WTC11 (cell line): ENCODE data around the gene C6orf47. TPM values are rescaled to one million over a fixed set of nuclear protein-coding genes. Genes with fewer than 3 reads are reported as not detected.

Experiments used
- microRNA-seq: library from miRNA; unstranded; fragments of <30 nt; microRNA quantifications from one replicate; pipeline ENCODE4 v1.2.0, GENCODE V29; 2022; ENCODE audit warnings: borderline number of aligned reads
- total RNA-seq: library from RNA; stranded (reverse); gene quantifications from 3 replicates; pipeline ENCODE4 v1.2.3, GENCODE V29; 2021

Gene C6orf47
- total RNA-seq, 1 experiment from 2014 or later = 16.3 TPM

Small RNAs within 50 kb of the gene (microRNA-seq; reads per million reads assigned to microRNA genes)
- not detected for gene MIR4646
- gene MIR6832 = not detected

Other genes with a start within 250 kb of the C6orf47 start
- gene MICB, start 162.6 kb downstream of the C6orf47 start, total RNA-seq = 26.9 to 37.0 TPM (median 27.0 TPM) in 3 replicates
- gene MCCD1, start 131.8 kb downstream of the C6orf47 start, total RNA-seq = not detected in 3 replicates
- 704 to 738 TPM (median 712 TPM) in 3 replicates for gene DDX39B, start 118.8 kb downstream of the C6orf47 start, total RNA-seq
- gene ATP6V1G2, start 114.2 kb downstream of the C6orf47 start, total RNA-seq = 2.7 to 4.1 TPM (median 4.0 TPM) in 3 replicates
- gene NFKBIL1, start 113.2 kb downstream of the C6orf47 start, total RNA-seq = 14.9 to 19.5 TPM (median 17.1 TPM) in 3 replicates
- gene LTA, start 88.5 kb downstream of the C6orf47 start, total RNA-seq = 0.46 to 1.2 TPM (median 0.87 TPM) in 3 replicates
- gene TNF, start 85.2 kb downstream of the C6orf47 start, total RNA-seq = 0.23 to 0.46 TPM (median 0.31 TPM) in 3 replicates
- 1.0 to 1.5 TPM (median 1.3 TPM) in 3 replicates for gene LTB, start 78.4 kb downstream of the C6orf47 start, total RNA-seq
- gene LST1, start 74.5 kb downstream of the C6orf47 start, total RNA-seq = 0.34 to 0.66 TPM in 2 of 3 replicates, not detected in the other
- not detected in 3 replicates for gene NCR3, start 67.8 kb downstream of the C6orf47 start, total RNA-seq
- 5.4 to 8.5 TPM (median 7.1 TPM) in 3 replicates for gene AIF1, start 45.5 kb downstream of the C6orf47 start, total RNA-seq
- gene PRRC2A, start 40.1 kb downstream of the C6orf47 start, total RNA-seq = 372 to 381 TPM (median 373 TPM) in 3 replicates
- gene BAG6, start 8.1 kb downstream of the C6orf47 start, total RNA-seq = 366 to 410 TPM (median 396 TPM) in 3 replicates
- 3.5 to 4.6 TPM (median 4.3 TPM) in 3 replicates for gene APOM, start 4.9 kb downstream of the C6orf47 start, total RNA-seq
- 24.3 to 29.1 TPM (median 26.4 TPM) in 3 replicates for gene GPANK1, start 4.2 kb upstream of the C6orf47 start, total RNA-seq
- 153 to 183 TPM (median 161 TPM) in 3 replicates for gene CSNK2B, start 5.3 kb upstream of the C6orf47 start, total RNA-seq
- 10.7 to 15.7 TPM (median 11.0 TPM) in 3 replicates for gene LY6G5B, start 9.2 kb upstream of the C6orf47 start, total RNA-seq
- gene LY6G5C, start 20.3 kb upstream of the C6orf47 start, total RNA-seq = 0.98 to 1.6 TPM (median 1.0 TPM) in 3 replicates
- 28.6 to 30.3 TPM (median 29.8 TPM) in 3 replicates for gene ABHD16A, start 42.5 kb upstream of the C6orf47 start, total RNA-seq
- not detected in 3 replicates for gene LY6G6F, start 46.1 kb upstream of the C6orf47 start, total RNA-seq
- gene LY6G6D, start 54.6 kb upstream of the C6orf47 start, total RNA-seq = not detected in 3 replicates
- gene LY6G6C, start 61.0 kb upstream of the C6orf47 start, total RNA-seq = 0.21 to 0.35 TPM in 2 of 3 replicates, not detected in the other
- 0.09 to 0.11 TPM (median 0.11 TPM) in 3 replicates for gene MPIG6B, start 62.6 kb upstream of the C6orf47 start, total RNA-seq
- gene DDAH2, start 68.5 kb upstream of the C6orf47 start, total RNA-seq = 62.2 to 67.3 TPM (median 65.8 TPM) in 3 replicates
- 229 to 244 TPM (median 230 TPM) in 3 replicates for gene CLIC1, start 75.8 kb upstream of the C6orf47 start, total RNA-seq
- gene MSH5, start 79.2 kb upstream of the C6orf47 start, total RNA-seq = 43.1 to 62.3 TPM (median 56.1 TPM) in 3 replicates
- gene SAPCD1, start 101.9 kb upstream of the C6orf47 start, total RNA-seq = 13.3 to 16.9 TPM (median 13.7 TPM) in 3 replicates
- 1.2 to 1.8 TPM (median 1.4 TPM) in 3 replicates for gene VWA7, start 116.5 kb upstream of the C6orf47 start, total RNA-seq
- 147 to 177 TPM (median 161 TPM) in 3 replicates for gene VARS1, start 135.0 kb upstream of the C6orf47 start, total RNA-seq
- 104 to 121 TPM (median 119 TPM) in 3 replicates for gene LSM2, start 146.2 kb upstream of the C6orf47 start, total RNA-seq
- gene HSPA1L, start 154.5 kb upstream of the C6orf47 start, total RNA-seq = 1.2 to 2.1 TPM (median 1.9 TPM) in 3 replicates
- 57.2 to 80.1 TPM (median 75.8 TPM) in 3 replicates for gene HSPA1A, start 154.8 kb upstream of the C6orf47 start, total RNA-seq
- gene HSPA1B, start 167.0 kb upstream of the C6orf47 start, total RNA-seq = 75.3 to 105 TPM (median 96.4 TPM) in 3 replicates
- gene NEU1, start 202.0 kb upstream of the C6orf47 start, total RNA-seq = 42.6 to 44.8 TPM (median 42.8 TPM) in 3 replicates
- 3.1 to 3.5 TPM (median 3.5 TPM) in 3 replicates for gene SLC44A4, start 218.2 kb upstream of the C6orf47 start, total RNA-seq
- gene EHMT2, start 236.9 kb upstream of the C6orf47 start, total RNA-seq = 137 to 169 TPM (median 168 TPM) in 3 replicates
- 24.0 to 46.2 TPM (median 44.1 TPM) in 3 replicates for gene ZBTB12, start 241.3 kb upstream of the C6orf47 start, total RNA-seq